HG02884 (cell line): ENCODE measurements around the gene CLN3.
"Not testable (repeated sequence)": the region's sequence is repeated elsewhere in the genome, so short reads cannot be mapped to it uniquely, and the experiment has no call there.

Experiments
- ATAC-seq: cut with Tn5 transposase; IDR thresholded peaks from one replicate; pipeline ENCODE4 v1.9.1; 2021; ENCODE audit warnings: mild to moderate bottlenecking, moderate library complexity; ENCODE audit not compliant: unreplicated experiment

The CLN3 gene

DNA sequence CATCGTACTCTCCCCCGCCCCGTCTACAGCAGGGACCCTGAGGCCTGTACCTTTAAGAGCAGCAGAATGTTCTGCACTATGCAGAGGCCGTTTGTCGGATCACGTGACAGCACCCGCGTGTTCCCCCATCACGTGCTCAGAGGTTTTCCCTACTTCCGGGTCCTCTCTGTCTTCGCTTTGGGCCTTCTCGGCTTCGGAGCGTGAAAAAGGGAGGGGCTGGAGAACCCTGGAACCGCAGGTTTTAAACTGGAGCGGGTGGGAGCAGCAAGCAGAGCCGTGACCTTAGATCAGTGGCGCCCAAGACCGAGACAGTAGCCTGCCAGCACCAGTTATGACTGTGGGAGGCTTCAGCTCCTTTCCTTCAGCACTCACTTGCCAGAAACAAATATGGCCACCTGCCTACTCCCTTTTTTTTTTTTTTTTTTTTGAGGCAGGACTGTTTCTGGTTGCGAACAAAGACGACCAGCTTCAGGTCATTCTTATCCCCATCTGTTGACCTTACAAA, at the start of gene CLN3:
TSS of gene CLN3 (minus strand) at position 105 of the 505 bp plus-strand sequence. CDS start 315 bp downstream, outside the sequence.
- peak; percentile 66 for ATAC-seq

DNA sequence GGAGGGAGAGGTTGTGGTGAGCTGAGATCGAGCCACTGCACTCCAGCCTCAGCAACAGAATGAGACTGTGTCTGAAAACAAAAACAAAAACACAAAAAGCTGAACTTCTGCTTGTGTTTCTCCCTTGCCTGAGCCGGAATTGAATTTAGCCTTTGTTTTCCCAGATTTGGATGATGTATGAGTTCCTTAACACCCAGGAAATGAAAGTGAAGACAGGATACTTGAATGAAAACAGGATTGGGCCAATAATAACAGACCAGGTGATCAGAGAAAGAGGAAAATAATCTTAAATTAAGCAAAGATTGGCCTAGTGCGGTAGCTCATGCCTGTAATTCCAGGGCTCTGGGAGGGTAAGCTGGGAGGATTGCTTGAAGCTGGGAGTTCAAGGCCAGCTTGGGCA, 48.5 kb upstream of the CLN3 start:
- ATAC-seq = no peak

DNA sequence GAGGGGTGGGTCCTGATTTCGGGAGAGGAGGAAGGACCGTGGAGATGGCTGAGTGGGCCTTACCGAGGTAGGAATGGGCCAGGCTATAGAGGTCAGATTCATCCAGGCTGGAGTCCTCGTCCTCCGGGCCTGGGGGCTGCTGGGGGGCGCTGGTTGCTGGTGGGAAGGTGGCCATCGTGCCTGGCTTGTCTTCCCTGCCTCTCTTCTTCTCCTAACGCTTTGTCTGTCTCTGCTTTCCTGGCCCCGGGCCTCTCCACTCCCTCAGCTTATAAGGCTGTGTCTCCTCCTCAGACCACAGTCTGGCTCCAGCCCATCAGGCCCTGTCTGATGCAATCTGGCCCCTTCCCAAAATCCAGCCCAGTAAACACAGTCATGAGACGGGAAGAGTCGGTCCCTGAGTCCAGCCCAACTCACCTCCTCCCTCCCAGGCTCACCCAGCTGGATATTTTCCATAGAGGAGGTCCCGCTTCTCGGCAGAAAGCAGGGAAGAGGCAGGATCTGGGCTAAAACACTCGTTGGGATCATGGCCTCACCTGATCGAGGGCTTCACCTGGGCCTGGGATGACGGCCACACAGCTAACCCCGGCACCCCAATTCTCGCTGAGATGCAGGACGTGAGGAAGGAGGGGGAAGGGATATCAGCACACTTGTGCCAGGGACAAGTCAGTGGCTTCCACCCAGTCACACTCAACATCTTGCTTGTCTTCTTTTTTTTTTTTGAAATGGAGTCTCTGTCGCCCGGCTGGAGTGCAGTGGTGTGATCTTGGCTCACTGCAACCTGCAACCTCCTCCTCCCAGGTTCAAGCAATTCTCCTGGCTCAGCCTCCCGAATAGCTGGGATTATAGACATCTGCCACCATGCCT, 47.1 kb upstream of the CLN3 start, which contains the start of gene NUPR1:
TSS of gene NUPR1 (minus strand) at position 242 of the 864 bp plus-strand sequence. CDS start at position 175, 67 bp downstream.
- ATAC-seq = no peak

DNA sequence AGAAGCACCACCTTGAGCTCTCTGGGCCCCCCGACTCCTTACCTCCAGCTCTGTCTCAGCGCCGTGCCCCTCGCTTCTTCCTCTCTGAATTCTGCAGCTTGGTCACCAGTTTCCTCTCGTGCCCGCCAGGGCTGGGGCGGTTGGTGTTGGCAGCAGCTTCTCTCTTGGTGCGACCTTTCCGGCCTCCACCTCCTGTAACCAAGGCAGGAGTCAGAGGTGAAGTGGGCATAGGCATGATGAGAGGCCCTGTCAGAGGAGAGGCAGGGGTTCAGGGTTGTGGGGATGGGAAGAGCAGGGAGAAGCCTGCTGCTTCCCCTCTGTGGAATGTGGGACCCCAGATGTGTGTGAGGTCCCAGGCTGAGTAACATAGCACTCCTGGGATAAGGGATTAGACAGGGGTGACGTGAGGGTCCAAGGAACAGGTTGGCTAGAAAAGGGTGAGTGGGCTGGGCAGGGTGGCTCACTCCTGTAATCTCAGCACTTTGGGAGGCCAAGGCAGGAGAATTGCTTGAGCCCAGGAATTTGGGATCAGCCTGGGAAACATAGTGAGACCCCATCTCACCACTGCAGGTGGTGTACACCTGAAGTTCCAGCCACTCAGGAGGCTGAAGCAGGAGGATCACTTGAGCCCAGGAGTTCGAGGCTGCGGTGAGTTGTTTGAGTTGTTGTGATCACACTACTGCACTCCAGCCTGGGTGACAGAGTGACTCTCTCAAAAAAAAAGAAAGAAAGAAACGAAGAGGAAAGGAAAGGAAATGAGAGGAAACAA, 46.3 kb upstream of the CLN3 start:
- ATAC-seq = no peak

DNA sequence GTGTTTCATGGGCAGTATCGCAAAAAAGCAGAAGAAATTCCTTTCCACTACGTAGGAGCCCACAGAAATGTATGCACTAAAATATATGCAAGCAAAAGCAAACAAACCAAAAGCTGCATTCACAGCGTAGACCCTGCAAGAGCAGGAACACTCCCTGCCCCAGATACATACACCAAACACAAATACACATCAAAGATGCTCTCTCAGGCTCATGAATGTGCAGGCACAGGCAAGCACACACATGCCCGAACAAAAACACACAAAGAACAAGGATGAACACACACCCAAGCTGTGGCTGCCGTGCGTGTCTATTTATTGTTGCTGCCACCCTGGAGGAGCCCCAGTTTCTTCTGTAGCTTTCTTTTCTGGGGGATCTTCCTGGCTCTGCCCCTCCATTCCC, 45.2 kb upstream of the CLN3 start:
- no peak for ATAC-seq

DNA sequence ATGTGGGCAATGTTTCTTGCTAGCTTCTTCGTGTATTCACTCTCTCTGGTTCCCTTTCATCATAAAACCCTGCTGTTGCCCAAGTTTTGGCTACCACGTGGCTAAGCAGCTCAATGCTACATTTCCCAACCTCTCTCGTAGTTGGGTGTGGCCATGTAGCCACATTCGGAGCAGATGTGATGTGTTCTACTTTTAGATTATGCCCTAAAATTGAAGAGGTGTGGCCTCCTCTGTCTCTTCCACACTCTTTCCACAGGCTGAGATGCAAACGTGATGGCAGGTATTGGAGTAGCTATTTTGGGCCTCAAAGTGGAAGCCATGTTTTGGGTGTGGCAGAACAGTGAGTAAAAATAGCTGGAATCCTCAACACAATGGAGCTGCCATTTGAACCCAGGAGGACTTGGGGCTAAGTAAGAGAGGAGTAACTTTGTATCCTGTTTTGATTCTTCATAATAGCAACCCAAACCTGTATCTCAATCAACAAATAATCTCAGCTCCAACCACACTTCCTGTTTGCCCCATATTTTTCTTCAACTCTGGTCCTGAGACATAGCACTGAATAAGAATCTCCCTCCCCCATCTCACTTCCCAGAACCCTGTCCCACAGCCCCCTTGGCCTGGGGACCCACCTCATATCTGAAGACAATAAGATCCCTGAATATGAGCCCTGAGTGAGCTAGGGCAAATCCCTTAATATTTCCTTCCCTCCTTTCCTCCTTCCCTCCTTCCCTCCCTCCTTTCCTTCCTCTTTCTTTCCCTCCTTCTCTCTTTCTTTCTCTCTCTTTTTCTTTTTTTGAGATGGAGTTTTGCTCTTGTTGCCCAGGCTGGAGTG, 42.9 kb upstream of the CLN3 start:
- ATAC-seq = no peak

DNA sequence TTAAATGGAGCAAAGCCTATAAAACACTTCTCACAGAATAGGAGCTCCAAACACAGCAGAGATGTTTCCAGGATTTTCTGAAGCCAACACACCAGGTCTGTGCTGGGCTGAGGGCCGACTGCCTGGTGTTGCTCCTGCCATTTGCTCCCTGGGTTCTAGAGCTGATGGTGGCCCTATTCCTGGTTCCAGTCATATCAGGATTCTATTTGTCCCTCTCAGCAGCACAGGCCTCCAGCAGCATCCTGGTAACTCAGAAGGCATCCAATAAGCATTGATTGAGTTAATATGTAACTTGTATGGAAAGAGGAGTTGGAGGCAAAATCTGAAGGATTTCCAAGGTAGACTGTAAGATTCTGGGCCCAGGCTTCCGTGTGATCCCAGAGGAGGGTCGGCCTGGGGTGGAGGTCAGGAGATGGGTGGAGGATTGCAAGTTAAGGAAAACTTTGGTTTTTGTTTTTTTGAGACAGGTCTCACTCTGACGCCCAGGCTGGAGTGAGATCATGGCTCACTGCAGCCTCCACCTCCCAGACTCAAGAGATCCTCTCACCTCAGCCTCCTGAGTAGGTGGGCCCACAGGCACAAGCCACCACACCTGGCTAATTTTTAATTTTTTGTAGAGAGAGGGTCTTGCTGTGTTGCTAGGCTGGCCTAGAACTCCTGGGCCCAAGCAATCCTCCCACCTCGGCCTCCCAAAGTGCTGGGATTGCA, 41.2 kb upstream of the CLN3 start:
- ATAC-seq = no peak

DNA sequence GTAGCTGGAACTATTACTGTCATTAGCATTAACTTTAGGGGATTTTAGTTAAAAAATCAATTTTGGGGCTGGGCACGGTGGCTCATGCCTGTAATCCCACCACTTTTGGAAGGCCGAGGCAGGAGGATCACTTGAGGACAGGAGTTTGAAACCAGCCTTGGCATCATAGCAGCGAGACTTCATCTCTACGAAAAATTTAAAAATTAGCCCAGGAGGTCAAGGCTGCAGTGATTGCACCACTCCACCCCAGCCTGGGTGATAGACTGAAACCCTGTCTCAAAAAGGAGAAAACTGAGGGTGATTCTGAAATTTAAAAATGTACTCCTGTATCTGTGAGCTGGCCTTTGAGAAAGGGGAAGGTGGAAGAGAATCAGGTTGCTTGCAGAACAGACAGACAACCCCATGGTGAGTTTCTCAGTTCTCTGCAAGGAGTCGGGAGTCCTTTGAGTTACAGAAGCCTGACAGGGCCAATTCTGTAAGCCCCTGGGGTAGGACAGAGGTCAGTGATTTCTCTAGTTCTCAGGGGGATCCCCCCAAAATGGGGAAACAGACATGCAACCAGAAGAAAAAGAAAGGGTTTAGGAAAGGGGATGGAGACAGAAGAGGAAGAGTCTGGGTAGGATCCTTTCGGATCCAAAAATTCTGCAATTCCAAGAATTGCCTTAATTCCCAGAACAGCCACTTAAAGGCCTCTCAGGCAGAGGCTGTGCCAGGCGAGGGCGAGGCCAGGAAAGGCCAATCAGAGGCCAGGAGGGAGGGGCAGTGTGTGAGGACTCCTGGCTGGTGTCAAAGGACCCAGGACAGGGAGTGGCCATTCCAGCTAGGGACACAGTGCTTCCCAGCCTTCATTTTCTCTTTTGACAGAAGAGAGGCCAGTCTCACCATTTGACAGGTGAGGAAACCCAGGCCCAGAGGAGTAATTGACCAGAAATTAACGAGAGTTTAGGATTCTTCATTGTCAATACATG, 40.2 kb upstream of the CLN3 start:
- no peak for ATAC-seq

DNA sequence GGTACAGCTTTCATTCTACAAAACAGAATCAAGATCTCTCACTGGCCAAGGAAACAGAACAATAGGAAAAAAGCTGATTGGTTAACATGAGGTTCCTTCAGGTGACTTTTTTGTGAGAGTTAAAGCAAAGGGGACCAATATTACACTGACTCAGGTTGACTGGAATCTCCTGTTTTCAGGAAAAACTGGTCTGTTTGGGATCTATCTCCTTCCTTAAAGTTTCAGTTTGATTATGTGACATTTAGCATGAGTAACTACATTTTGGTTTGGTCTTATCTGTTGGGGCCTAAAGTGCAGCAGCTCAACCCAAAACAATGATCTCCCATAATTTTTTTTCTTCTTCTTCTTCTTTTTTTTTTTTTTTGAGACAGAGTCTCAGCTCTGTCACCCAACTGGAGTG, 37.2 kb upstream of the CLN3 start:
- ATAC-seq = no peak

DNA sequence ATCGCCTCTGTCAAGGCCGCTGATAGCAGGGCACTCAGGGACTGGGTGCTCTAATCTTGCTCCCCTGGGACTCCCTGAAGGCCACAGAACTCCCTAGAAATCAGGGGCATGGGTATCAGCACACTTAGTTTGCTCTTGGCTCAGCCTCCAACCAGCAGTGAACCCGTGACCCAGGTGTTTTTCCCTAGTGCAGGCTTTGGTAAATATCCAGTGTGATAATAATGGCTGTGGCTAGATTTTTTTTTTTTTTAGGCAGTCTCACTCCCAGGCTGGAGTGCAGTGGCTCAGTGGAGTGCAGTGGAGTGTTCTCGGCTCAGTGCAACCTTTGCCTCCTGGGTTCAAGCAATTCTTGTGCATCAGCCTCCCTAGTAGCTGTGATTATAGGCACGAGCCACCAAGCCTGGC, 36.6 kb upstream of the CLN3 start:
- no peak for ATAC-seq

DNA sequence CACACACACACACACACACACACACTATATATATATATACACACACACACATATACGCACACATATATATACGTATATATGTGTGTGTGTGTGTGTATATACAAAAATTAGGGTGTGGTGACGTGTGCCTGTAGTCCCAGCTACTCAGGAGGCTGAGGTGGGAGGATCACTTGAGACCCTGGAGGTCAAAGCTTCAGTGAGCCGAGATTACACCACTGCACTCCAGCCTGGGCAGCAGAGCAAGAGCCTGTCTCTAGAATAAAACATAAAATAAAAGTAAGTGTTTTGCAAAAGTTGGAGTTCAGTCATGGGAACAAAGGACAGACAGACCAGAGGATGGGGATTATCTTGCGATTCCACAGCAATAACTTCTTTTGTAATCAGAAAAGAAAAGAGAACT, 36.1 kb upstream of the CLN3 start:
- ATAC-seq = no peak

DNA sequence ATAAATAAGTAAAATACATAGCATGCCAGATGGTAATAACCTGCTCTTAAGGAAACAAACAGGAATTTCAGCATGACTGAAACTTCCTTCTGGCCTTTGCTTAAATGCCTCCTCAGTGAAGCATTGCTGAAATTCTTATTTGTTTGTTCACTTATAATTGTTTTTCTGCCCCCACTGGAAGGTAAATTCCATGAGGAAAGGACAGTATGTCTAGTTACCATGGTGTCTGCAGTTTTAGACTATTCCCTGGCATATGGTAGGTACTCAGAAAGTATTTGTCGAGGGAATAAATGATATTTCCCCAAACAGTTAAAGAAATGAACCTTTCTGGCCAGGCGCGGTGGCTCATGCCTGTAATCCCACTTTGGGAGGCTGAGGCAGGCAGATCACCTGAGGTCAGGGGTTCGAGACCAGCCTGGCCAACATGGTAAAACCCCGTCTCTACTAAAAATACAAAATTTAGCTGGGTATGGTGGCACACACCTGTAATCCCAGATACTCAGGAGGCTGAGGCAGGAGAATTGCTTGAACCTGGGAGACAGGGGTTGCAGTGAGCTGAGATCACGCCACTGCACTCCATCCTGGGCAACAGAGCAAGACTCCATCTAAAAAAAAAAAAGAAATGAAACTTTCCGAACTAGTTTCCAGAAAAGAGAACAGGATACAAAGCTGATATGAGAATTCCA, 35.4 kb upstream of the CLN3 start:
- ATAC-seq = not testable (repeated sequence)

DNA sequence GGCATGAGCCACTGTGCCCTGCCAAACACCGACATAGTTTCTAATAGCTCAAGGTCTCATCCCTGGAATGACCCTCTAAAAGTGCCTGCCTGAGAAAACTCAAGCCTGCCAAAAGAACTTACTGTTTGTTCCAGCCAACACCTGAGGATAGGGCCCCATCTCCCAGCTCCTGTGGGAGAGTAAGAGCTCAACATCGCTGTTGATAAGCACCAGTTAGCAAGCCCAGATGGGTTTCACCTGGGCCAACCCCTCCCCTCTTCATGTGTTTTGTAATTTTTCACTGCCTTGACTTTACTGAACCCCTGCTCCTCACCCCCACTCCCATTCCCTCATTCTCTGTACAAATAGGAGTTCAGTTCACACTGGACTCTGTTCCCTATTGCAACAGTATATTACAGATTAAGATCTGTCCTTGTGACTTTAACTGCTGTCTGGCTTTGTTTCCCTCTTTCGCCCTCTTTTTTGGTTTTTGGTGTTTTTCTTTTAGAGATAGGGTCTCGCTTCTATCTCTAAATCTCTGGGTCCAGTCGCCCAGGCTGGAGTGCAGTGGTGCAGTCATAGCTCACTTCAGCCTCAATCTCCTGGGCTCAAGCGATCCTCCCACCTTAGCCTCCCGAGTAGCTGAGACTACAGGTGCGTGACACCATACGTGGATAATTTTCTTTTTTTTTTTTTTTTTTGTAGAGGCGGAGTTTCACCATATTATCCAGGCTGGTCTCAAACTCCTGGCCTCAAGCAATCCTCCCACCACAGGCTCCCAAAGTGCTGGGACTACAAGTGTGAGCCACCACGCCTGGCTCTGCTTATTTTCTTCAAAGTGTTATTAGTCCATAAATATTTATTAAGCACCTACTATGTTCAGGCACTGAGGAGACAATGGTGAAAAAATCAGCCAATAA, 34.6 kb upstream of the CLN3 start:
- ATAC-seq = no peak

DNA sequence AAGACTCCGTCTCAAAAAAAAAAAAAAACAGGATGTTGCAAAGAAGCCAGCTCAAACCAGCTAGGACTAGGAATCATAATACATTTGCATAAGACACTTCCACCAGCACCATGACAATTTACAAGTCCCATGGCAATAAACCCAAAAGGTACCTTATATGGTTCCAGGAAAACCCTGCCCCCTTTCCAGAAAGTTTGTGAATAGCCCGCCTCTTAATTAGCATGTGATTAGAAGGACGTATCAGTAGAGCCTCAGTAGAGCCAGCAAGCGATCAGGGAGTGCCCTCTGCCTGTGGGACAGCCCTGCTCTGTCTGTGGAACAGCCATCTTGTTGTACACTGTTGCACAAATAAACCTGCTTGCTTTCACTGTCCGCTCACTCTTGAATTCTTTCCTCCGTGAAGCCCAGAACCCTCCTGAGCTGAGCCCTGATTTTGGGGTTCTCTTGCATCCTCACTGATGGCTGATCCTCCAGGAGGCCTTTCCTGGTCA, 32.9 kb upstream of the CLN3 start:
- no peak for ATAC-seq

DNA sequence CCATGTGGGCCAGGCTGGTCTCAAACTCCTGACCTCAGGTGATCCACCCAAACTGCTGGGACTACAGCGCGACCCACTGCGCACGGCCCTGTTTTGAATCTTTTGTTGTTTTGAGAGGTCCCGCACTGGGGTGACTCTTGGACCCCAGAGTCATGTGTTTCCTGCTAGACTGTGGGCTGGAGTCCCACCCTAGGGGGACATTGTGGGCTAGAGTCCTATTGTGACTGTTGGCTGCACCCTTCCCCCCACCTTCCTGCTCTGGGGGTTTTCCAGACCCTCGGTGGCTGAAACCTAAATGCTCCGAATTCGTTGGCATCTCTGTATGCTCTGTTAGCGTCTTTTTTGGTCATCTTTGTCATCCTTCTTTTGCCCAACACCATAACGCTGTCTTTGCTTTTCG, 30.9 kb upstream of the CLN3 start:
- ATAC-seq = no peak

DNA sequence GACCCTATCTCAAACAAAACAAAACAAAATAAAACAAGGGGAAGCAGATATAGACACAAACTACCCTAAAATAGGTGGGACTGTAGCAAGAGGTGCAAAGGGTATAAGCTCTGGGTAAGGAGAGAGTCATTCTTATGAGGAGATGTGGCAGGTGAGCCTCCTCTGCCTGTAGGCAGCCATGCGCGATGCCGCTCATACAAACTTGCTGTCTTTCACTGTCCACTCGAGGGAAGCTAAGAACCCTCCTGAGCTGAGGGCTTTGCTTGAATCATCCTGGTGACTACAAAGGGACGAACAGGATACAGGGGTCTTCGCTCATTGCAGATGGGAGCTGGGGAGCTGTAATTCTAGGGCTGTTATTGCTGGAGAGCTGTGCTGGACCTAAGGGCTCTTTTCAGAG, 29.6 kb upstream of the CLN3 start:
- no peak for ATAC-seq

DNA sequence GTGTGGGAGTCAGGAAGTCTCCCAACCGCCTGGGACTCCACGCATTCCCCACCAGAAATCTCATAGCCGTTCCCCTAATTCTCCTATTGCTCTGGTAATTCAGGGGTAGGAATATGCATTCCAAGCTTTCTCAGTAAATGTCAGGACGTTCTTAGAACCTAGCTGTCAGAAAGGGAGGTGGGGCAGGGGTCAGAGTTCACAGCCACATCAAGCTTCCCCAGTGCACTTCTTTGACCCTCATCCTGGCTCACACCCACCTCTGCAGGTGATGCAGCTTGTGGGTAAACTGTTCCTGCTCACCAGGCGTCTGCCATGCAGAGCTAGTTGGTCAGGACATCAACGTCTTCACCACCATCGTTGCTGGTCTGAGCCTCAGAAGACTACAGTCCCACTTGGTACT, 28.8 kb upstream of the CLN3 start:
- ATAC-seq = no peak
